ENCODE data around the gene LIN7B.
A peak's percentile ranks its signal among the peaks of the same experiment; 100 is the strongest.

The LIN7B gene

GRCh38 chr19:49114630-49115363, 627 bp downstream of the LIN7B start:
- TF ChIP-seq, protein P1, sequence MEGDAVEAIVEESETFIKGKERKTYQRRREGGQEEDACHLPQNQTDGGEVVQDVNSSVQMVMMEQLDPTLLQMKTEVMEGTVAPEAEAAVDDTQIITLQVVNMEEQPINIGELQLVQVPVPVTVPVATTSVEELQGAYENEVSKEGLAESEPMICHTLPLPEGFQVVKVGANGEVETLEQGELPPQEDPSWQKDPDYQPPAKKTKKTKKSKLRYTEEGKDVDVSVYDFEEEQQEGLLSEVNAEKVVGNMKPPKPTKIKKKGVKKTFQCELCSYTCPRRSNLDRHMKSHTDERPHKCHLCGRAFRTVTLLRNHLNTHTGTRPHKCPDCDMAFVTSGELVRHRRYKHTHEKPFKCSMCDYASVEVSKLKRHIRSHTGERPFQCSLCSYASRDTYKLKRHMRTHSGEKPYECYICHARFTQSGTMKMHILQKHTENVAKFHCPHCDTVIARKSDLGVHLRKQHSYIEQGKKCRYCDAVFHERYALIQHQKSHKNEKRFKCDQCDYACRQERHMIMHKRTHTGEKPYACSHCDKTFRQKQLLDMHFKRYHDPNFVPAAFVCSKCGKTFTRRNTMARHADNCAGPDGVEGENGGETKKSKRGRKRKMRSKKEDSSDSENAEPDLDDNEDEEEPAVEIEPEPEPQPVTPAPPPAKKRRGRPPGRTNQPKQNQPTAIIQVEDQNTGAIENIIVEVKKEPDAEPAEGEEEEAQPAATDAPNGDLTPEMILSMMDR (IDR thresholded peaks at IDR 0.05; ENCODE audit: low read depth, low read length), result no peak
- peak overlapping the region; percentile 66 for H3K4me3 ChIP-seq (ENCODE audit: low read depth, low read length)

GRCh38 chr19:49116544-49116943, 2.4 kb downstream of the LIN7B start:
- no peak overlapping the region for H3K4me3 ChIP-seq (ENCODE audit: low read depth, low read length)
- TF ChIP-seq, protein P1 (IDR thresholded peaks at IDR 0.05; ENCODE audit: low read depth, low read length), result no peak

GRCh38 chr19:49117677-49118564, 3.8 kb downstream of the LIN7B start:
- TF ChIP-seq, protein P1 (IDR thresholded peaks at IDR 0.05; ENCODE audit: low read depth, low read length), result no peak
- peak overlapping the region; percentile 66 for H3K4me3 ChIP-seq (ENCODE audit: low read depth, low read length)

- peak within 1 kb of the TSS; percentile 66 for H3K4me3 ChIP-seq (ENCODE audit: low read depth, low read length)
- TF ChIP-seq, protein P1 (IDR thresholded peaks at IDR 0.05; ENCODE audit: low read depth, low read length), result no peak
These were observed 4.6 kb downstream of the LIN7B start, which contains the start of gene C19orf73 for GRCh38 chr19:49118565-49119410. Gene C19orf73, minus strand, starts transcription at chr19:49119143. Its CDS starts 121 bp downstream, at chr19:49119022.

GRCh38 chr19:49119411-49120324, 5.5 kb downstream of the LIN7B start, which contains the start of gene PPFIA3:
Gene PPFIA3, plus strand, starts transcription at chr19:49119544. Its CDS starts 8,330 bp downstream, at chr19:49127874.
- peak within 1 kb of the TSS; percentile 66 for H3K4me3 ChIP-seq (ENCODE audit: low read depth, low read length)
- TF ChIP-seq, protein P1 (IDR thresholded peaks at IDR 0.05; ENCODE audit: low read depth, low read length), result no peak

- H3K4me3 ChIP-seq (ENCODE audit: low read depth, low read length), result no peak overlapping the region
- TF ChIP-seq, protein P1 (IDR thresholded peaks at IDR 0.05; ENCODE audit: low read depth, low read length), result no peak
These were observed 6.1 kb downstream of the LIN7B start for GRCh38 chr19:49120325-49120683.

All from WI38 (cell line).